HG03025 (cell line): Measurements from ENCODE around the gene GANAB.
A peak's percentile ranks its signal among the peaks of the same experiment; 100 is the strongest.
"Not testable (repeated sequence)": the region's sequence is repeated elsewhere in the genome, so short reads cannot be mapped to it uniquely, and the experiment has no call there.

Experiments used
- ATAC-seq: cut with Tn5 transposase; IDR thresholded peaks from one replicate; pipeline ENCODE4 v1.9.1; 2021; ENCODE audit warnings: mild to moderate bottlenecking, moderate library complexity; ENCODE audit not compliant: unreplicated experiment, low FRiP score

GANAB gene

DNA sequence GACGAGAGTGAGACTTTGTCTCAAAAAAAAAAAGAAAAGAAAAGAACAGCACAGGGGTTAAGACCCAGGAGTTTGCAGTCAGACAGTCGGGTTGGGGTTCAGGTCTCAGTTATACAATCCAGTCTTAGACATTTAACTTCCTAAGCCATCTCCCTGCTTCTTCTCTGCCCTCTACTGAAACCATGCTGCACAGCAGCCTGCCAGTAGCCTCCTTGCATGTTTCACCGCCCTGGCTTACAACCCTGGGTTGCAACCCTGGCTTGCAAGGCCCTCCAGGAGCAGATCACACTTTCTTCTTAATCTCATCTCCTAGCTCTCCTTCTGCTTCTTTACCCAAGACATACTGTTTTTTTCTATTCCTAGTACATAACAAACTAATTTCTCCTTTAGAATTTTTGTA, 18.7 kb downstream of the GANAB start:
- ATAC-seq = no peak

DNA sequence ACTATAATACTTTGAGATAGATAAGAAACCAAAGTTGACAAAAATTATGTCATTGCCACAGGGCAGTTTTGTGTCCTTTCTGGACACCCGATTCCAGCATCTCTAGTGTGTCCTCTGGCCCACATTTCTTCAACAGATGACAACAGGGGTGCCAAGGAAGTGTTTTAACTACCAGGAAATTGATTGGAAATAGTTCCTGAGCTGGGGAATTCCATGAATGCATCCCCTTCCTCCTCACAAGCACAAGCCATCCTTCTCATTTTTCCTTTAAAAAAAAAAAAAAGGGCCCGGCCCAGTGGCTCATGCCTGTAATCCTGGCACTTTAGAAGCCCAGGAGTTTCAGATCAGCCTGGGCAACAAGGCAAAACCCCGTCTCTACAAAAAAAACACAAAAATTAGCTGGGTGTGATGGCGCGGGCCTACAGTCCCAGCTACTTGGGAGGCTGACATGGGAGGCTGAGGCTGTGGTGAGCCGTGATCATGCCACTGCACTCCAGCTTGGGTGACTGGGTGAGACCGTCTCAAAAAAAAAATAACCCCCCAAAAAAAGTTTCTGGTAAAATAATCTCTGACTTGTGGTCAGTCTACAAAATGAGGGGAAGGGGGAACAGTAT, 23.8 kb downstream of the GANAB start:
- no peak for ATAC-seq

DNA sequence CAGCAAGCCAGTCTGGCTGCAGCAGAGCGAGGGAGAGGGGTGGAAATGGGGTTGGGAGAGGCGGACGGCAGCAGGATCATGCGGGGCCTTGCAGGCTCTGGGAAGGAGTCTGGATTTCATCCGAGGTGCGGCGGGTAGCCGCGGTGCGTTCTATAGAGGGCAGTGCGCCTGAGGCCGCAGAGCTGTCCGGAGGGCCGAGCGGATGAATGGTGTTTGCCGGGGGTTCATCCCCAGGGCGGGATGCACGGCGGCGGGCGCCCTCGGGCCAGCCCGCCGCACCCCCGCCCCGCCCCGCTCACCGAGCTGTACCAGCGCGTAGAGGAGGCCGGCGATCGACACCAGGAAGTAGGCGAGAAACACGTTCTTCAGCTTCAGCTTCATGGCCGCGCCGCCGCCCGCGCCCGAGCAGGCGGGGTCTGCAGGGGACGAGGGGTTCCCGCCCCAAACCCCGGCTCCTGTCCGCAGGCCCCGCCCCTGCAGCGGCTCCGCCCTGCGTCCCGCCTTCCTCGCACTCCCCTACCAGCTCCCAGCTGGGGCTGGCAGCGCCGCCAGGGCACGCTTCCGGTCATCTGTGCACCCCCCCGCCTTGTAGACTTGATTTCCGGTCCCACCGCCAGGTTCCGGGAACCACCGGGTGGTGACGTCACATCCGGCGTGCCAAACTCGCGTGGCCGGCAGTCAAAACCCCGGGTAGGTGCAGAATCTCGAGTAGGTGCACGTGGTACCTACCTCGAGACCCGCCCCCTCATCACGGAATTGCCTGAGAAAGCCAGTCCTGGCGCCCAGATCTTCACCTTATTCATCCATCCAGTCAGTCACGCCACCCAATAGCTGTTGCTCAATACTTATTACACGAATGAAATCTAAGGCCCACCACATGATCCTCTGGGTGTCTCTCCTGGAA, 24.6 kb downstream of the GANAB start, which contains the start of gene B3GAT3:
Gene B3GAT3 (minus strand): TSS at position 420 of the 904 bp plus-strand sequence. CDS start 39 bp downstream, at position 381.
- ATAC-seq = peak; percentile 85

DNA sequence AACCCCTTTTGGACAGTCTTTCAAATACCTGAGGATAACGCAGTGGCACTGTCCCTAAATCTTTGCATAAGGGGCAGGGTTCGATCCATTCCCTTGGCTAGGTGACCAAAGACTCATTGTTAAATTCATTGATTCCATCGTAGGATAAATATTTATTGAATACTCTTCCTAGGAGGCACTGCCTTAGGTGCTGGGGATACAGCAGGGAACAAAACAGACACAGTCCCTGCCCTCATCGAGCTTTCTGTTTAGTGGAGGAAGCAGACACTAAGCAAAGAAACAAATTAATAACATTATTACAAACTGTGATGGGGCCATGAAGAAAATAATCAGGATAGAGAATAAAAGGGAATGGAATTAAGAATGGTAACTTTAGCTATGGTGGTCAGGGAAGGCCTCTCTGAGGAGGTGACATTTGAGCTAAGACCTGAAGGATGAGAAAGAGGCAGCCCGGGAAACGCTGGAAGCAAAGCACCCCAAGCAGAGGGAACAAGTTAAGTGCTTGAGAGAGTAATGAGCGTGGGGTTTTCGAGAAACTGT, 25.3 kb downstream of the GANAB start:
- ATAC-seq = no peak

DNA sequence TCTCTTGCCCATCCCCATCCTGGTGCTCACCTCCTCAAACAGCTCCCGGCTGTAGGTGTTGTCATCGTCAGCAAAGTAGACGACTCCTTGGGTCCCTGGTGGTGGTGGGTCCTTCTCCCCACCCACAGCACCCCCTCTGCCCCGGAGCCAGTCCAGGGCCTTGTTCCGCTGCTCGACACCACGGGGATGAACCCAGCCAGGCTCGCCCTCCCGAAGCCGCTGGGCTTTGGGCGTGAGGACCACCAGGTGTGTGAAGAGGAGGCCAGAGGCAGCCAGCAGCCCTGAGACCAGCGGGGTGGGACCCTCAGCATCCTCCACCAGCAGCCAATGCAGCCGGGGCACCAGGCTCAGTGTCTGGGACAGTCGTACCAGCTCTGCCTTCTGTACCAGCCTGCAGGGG, 29.5 kb downstream of the GANAB start:
- not testable (repeated sequence) for ATAC-seq

DNA sequence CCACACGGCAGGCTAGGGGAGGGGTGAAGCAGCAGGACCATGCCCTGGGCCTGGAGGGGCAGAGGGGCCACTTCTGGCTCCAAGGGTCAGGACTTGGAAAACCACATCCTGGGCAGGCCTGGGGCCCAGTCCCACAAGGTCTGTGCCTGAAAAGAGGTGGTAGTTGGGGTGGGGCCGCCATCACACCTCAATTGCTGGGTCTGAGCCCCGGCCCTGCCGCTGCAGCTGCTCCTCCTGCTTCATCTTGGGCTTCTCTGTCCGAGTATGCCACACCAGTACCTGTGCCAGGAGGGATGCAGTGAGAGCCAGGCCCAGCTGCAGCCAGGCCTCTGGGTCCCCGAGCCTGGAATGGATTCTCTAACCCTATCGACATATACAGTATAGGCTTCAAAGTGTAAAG, 30.9 kb downstream of the GANAB start:
- ATAC-seq = no peak

DNA sequence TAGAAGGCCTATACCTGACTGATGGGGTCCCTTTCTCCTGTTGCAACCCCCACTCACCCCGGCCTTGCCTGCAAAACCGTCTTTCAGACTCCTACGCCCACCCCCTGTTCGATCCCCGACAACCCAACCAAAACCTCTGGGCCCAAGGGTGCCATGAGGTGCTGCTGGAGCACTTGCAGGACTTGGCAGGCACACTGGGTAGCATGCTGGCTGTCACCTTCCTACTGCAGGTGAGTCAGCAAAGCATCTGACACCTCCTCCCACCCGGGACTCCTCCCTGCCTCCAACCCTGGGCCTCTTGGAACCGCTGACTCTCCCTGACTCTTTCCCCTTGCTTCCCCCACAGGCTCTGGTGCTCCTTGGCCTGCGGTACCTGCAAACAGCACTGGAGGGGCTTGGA, 32.1 kb downstream of the GANAB start:
- no peak for ATAC-seq

DNA sequence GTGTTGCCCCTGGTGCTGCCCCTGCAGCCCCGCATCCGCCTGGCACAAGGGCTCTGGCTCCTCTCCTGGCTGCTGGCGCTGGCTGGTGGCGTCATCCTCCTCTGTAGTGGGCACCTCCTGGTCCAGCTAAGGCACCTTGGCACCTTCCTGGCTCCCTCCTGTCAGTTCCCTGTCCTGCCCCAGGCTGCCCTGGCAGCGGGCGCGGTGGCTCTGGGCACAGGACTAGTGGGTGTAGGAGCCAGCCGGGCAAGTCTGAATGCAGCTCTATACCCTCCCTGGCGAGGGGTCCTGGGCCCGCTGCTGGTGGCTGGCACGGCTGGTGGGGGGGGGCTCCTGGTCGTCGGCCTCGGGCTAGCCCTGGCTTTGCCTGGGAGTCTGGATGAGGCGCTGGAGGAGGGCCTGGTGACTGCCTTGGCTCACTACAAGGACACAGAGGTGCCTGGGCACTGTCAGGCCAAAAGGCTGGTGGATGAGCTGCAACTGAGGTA, 33.1 kb downstream of the GANAB start:
- ATAC-seq = no peak

DNA sequence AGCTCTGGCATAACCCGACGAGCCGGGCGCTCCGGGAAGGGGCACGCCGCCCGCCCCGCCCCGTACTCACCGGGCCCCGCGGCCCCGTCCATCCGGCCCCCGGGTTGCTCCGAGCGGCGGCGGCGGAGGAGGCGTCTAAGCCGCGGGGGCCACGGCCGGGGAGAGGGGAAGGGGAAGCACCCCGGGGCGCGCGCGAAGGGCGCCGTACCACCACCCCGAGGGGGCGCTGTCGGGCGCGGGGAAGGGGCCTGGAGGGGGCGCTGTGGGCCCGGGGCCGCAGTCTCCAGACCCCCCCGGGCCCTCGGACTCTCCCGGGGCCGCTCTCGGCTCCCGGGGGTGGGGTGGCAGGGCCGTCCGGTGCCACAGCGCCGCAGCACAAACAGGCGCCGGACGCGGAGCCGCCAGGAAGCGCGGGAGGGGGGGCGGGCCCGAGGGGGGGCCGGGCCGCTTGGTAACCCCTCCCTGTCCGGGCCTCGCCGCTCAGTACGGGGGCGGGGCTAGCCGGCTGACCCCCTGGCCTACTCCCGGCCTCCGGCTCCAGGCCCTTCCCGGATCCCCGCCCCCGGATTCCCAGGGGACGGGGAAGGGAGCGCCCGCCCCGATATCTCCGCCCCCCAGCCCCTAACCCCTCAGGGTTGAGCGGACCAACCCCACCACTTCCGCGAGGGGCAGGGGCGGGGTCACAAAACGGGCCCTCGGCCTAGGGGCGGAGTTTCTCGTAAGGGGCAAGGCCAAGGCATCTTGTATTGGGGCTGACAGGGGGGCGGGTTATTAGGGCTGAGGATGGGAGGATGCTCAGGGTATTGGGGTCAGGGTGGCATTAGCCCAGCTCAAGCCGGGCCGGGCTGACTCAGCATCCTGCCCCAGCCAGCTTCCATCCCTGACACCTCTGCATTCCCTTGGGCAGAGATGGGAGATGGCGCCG, 33.8 kb downstream of the GANAB start, which contains the start of the genes EML3 and ROM1:
Gene EML3 (minus strand): TSS at position 410 of the 925 bp plus-strand sequence. CDS start 318 bp downstream, at position 92.
Gene ROM1 (plus strand): TSS at position 892 of the 925 bp plus-strand sequence. CDS start 25 bp downstream, at position 917.
- peak; percentile 58 for ATAC-seq

DNA sequence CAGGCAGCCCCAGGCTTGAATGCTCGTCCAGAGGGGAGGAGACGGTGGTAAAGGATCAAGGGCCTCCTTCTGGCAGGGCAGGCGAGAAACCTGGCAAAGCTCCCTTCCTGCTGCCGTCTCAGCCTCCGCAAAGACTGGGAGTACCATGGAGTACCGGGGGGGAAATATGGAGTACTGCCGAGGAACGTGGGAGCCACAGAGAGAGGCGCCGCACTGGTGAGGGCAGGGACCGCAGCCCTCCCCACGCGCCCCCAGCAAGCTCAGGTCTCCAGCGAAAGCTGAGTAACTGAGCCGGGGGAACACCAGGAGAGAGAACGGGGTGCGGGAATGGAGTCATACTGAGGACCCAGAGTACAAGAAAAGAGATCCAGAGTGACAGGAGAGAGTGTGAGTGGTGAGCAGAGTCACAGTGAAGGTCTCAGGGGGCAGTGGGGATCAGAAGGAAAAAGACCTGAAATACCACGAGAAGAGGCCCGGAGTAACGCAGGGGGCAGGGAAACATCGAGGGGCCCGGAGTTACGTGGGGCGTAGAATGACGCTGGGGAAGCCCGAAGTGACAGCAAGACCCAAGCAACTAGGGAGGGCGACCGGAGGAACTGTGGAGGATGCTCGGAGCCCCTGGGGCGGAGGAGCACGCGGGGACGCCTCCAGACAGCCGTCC, 34.6 kb downstream of the GANAB start:
- peak; percentile 7 for ATAC-seq

DNA sequence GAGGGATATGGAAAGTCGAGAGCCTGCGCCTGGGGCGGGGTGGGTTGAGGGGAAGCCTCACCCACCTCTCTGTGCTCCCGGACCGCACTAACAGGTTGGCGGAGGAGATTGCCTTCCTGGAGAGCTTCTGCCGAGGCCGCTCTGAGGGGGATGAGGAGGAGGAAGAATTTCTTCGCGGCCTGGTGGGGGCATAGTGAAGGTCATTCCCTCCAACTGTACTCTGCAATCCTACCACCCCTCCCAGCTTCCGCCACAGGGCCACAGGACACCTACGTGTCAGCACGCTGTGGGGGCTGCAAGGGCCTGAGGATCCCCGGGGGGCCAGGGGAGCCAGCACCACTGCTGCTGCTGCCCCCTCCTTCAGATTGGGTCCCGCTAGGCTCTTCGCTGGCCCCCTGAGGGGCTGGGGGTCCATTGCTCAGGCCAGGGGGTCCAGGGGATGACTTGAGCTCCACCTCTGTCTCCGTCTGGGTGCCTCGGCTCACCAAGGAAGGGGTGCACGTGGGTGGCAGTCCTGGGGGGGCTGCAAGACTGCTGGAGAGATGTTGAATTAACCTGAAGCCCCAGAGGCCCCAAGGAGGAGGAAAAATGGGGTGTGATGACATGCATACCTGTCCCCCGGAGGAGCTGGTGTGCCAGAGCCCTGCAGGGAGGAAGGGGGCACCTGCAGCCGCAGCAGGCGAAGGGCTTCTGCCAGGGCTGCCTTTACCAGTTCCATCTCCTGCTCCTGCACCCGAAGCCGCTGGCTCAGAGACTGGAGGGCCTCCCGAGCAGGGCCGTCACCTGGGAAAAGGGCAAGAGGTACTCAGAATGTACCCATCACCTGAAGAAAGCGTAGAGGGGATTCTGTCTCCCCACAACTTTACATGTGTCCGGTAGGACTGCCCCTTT, 35.4 kb downstream of the GANAB start:
- no peak for ATAC-seq

DNA sequence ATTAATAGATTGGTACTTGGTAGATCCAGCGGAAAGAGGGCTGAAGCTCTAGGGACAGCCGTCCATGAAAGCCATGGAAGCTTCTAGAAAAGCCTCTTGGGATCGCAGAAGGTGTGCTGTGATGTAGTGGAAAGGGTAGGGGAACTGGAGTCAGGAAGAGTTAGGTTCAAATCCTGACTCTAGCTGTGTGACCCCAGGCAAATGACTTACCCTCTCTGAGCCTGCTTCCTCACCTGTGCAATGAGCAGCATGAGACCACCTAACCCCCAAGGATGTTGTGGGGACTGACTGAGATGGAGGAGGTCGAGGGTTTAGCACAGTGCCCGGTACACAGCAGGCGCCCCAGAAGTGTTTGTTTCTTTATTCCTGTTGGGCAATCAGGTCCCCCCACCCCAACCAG, 36.0 kb downstream of the GANAB start:
- no peak for ATAC-seq

DNA sequence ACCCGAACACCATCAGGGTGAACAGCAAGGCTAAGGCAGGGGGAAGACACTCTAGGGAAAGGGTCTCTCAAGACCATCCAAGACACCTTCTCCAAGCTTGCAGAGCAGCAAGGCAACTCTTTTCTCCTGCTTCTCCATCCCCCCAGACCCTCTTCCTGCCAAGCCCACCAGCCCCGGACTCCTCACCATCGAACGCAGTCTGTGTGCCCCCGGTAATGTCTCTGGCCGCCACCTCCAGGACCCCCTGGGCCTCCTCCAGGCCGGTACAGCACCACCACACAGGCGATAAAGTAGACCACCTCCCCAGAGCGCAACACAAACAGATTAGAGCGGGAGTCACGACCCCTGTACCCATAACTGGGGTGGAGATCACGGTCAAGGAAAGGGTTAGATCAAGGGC, 37.6 kb downstream of the GANAB start:
- no peak for ATAC-seq

DNA sequence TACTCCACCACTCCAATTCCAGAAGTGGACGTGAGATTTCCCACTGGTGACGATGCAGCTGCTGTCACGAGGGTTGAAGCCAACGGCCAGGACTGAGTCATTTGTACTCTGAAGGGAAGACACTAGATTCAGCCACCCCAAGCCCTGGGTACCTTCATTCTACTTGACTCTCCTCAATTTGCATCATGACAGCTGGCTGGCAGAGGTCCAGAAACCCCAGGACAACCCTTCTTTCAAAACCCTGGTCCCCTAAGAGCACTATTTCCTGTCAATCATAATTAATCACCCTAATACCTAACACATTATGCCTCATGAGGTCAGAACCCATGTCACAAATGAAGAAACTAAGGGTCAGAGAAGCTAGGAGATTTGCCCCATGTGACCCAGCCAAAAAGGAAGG, 38.7 kb downstream of the GANAB start:
- ATAC-seq = no peak

DNA sequence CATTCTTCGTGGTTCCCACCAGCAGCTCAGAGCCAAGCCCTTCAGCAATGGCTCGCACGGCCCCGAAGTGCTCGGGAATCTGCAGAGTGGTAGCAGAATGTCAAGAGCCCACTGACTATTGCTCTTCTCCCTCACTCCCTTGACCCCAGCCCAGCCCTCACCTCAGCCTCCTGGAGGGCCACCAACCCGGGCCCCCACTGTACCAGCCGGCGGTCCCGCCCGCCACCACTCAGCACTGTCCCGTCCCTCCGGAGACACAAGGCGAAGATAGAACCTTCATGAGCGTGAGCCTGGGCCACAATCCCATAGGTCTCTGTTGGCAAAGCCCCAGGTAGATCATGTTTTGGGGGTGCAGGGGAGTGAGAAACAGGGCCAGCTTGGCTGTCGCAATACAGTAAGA, 40.5 kb downstream of the GANAB start:
- no peak for ATAC-seq

DNA sequence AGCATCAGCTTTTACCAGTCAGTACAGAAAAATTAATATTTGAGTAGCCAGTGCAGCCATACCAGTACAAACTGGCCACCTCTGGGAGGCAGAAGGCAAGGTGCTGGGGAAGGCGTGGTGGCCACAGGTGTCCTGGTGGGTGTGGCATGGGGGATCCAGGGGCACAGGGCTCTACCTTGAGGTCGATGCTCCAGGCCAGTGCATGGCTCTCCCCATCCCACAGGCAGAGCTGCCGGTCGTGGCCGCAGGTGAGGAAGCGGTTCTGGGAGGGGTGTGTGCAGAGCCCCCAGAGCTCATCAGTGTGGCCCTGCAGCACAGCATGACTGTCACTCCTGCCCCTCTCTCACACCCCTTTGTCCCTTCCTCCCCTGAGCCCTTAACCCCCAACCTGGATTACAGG, 40.9 kb downstream of the GANAB start:
- ATAC-seq = no peak

DNA sequence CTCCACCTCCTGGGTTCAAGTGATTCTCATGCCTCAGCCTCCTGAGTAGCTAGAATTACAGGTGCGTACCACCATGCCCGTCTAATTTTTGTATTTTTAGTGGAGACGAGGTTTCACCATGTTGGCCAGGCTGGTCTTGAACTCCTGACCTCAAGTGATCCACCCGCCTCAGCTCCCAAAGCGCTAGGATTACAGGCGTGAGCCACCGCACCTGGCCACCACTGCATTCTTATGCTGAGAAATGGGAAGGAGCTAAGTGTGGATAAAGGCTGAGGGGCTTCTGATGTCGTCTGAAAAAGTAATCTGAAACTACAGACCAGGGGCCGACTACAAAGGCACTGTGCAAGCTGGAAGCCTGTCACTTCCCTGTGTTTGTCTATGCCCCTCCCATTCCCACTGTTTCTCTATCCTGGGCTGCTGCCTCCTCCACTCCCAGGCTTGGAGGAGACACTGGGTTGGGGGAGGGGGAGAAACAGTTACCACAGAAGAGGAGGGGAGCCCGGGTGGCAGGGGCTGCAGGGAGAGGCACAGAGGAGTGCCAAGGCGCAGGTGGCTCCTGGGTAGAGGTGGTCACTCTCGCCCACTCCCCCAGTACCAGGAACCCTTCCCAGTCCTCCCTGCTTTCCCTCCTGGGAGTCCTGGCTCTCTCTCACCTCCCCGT, 41.8 kb downstream of the GANAB start:
- no peak for ATAC-seq

DNA sequence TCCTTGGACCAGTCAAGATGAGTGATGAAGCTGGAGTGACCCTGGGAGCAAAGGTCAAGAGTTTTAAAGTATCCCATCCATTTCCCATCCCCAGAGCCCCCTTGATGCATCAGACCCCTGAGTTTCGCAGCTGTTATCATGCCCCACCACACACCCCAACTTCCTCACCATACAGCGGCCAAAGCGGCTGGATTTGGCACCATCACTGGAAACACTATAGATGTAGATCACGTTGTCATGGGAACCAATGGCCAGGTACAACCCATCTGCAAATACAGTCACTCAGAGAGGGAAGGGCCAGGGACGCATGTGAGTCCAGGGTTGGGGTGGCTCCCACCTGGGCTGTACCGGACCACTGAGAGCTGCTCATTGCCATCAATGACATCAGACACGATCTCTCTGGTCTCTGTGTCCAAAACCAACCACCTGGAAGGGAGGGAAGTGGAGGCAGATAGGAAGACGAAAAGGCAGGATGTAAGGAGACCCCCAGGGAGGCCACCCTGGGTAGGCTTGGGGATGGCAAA, 42.6 kb downstream of the GANAB start:
- ATAC-seq = no peak
